Ectodermal cell (in vitro differentiated cells): Measurements from ENCODE around the gene TPPP2.

ENCODE experiments used
- H3K27ac ChIP-seq: 2 replicates; pipeline ENCODE4 v1.7.0; 2013; ENCODE audit warnings: mild to moderate bottlenecking, low read depth, low read length; ENCODE audit not compliant: insufficient read depth, poor library complexity, severe bottlenecking
- H3K27me3 ChIP-seq: 2 replicates; pipeline ENCODE4 v1.7.0; 2013; ENCODE audit warnings: mild to moderate bottlenecking, low read length; ENCODE audit not compliant: insufficient read depth, control insufficient read depth, poor library complexity, severe bottlenecking
- H3K36me3 ChIP-seq: one replicate; pipeline ENCODE4 v1.7.0; 2013; ENCODE audit warnings: low read length; ENCODE audit not compliant: control insufficient read depth, insufficient read depth
- H3K4me1 ChIP-seq: one replicate; pipeline ENCODE4 v1.7.0; 2013; ENCODE audit warnings: low read length; ENCODE audit not compliant: control insufficient read depth, insufficient read depth
- H3K4me3 ChIP-seq: 2 replicates; pipeline ENCODE4 v1.7.0; 2013; ENCODE audit warnings: low read depth, low read length, control low read depth; ENCODE audit not compliant: insufficient read depth
- H3K9me3 ChIP-seq: 2 replicates; pipeline ENCODE4 v1.7.0; 2013; ENCODE audit warnings: mild to moderate bottlenecking, low read length, moderate library complexity; ENCODE audit not compliant: control insufficient read depth
- WGBS, 2 experiments: methylation state at CpG; one replicate each; pipeline ENCODE4 v1.1.7; 2013; ENCODE audit warnings: missing lambda C conversion rate in 2 of 2; 5-methylcytosine and 5-hydroxymethylcytosine counted together

TPPP2 gene

GRCh38 chr14:21015312-21015711 lies 14.7 kb upstream of the TPPP2 start:
- H3K4me3 ChIP-seq, result no peak overlapping the region
- no peak overlapping the region for H3K27ac ChIP-seq
- H3K4me1 ChIP-seq, result no peaks in the 10 kb centered on the region
- no peaks in the 10 kb centered on the region for H3K9me3 ChIP-seq
- H3K36me3 ChIP-seq, result no peaks in the 10 kb centered on the region
- 79 to 82% methylated on average over 6 of the region's 6 CpGs for WGBS, 2 experiments
- H3K27me3 ChIP-seq, result no peaks in the 10 kb centered on the region

DNA sequence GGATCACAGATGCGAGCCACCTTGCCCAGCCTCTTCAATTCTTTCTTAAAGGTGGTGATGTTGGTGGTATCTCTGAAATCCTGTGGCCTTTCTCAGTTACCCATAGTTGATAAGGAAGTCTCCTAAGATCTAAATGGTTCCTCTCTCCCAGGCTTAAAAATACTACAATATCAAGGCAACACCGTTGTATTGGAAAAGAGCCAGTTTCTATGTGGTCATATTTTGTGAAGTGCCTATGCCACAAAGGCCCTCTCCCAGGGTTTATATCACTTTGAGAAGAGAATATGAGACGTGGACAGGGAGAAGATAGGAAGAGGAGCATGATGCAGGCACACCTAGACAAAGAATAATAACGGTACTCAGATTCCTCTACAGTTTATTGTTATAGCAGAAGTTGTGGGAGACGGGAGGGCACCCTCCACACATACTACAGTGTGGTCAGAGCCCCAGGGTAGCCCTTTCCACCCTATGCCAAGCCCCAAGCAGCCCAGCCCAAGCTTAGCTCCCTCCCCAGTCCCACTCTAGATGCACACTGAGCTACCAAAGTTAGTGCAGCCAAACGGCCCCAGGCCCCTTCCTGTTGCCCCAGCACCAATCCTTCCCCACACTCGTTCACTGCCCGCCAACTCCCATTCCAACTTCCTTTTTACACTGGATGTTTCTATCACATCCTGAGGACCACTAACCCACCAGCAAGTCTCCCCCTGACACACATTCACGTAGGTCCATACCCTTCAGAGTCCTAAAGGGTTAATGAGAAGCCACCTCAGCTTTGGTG lies 13.4 kb upstream of the TPPP2 start:
- 82 to 84% methylated on average over 9 of the region's 9 CpGs for WGBS, 2 experiments
- Histone ChIP-seq H3K36me3 (no peaks in the 10 kb centered on the region), H3K27me3 (peaks cover 3% of the 10 kb centered on the region), H3K27ac (no peak overlapping the region), H3K4me1 (no peaks in the 10 kb centered on the region), H3K4me3 (no peak overlapping the region), H3K9me3 (no peaks in the 10 kb centered on the region)

DNA sequence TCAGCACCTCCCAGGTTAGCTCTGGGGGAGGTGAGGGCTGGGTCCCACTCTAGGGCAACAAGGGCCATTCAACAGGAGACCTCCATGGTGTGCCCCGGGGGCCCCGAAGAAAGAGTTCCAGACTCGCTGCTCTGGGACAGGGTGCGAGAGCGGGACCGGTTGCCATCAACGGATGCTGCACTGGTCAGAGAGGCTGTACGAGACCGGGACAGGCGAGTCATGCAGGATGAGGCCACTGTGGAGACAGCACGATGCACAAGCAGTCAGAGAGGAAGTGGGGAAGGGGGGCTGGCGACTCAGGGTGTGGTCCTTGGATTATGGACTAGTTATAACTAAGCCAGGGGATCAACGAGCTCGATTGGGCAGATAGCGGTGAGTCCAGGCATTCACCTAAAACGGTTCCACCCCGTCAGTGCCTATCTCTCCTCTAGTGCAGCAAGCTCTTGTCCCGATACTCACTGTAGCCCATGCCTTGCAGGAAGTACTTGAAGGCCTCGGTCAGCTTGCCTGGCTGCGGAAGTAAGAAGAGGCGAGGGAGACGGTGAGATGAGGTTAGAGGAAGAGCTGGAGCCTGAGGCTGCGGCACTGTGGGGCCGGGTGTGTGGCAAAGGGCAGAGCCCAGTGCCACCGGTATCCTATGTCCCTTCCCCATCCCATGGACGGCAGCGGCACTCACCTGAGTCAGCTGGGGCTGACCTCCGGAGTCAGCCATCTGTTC lies 12.3 kb upstream of the TPPP2 start:
- peaks cover 14% of the 10 kb centered on the region for H3K27me3 ChIP-seq
- H3K4me1 ChIP-seq, result no peaks in the 10 kb centered on the region
- 88 to 90% methylated on average over 28 of the region's 28 CpGs for WGBS, 2 experiments
- H3K36me3 ChIP-seq, result no peaks in the 10 kb centered on the region
- H3K4me3 ChIP-seq, result no peak overlapping the region
- H3K27ac ChIP-seq, result no peak overlapping the region
- no peaks in the 10 kb centered on the region for H3K9me3 ChIP-seq

DNA sequence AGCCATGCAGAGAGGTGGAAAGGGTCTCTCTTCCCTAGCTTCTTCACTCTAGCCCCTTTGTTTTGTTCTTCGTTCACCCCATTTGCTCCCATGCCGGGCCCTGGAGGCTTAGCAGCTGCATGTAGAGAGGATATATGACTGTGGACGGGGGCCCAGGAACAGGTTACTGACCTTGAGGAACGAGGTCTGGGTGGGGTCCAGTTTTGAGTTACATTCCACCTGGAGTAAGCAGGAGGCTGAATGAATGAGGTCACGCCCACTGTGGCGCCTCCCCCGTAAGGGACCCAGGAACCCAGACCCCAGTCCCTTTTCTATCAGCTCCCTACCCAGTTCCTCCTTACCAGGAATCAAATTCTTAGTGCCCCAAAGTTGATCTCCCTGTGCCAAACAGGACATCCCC lies 11.7 kb upstream of the TPPP2 start:
- Histone ChIP-seq H3K9me3 (no peaks in the 10 kb centered on the region), H3K36me3 (no peaks in the 10 kb centered on the region), H3K27me3 (peaks cover 20% of the 10 kb centered on the region), H3K4me3 (no peak overlapping the region), H3K27ac (no peak overlapping the region), H3K4me1 (no peaks in the 10 kb centered on the region)
- WGBS, 2 experiments, result 85 to 89% methylated on average over 7 of the region's 7 CpGs

GRCh38 chr14:21018781-21019180 lies 11.2 kb upstream of the TPPP2 start:
- WGBS, 2 experiments, result 96 to 100% methylated on average over 3 of the region's 3 CpGs
- H3K36me3 ChIP-seq, result no peaks in the 10 kb centered on the region
- no peak overlapping the region for H3K27ac ChIP-seq
- no peaks in the 10 kb centered on the region for H3K9me3 ChIP-seq
- no peaks in the 10 kb centered on the region for H3K4me1 ChIP-seq
- peaks cover 25% of the 10 kb centered on the region for H3K27me3 ChIP-seq
- H3K4me3 ChIP-seq, result no peak overlapping the region

GRCh38 chr14:21019366-21019765 lies 10.7 kb upstream of the TPPP2 start:
- peaks cover 2% of the 10 kb centered on the region for H3K4me1 ChIP-seq
- no peaks in the 10 kb centered on the region for H3K36me3 ChIP-seq
- WGBS, 2 experiments, result 75 to 85% methylated on average over 1 of the region's 1 CpG
- H3K4me3 ChIP-seq, result no peak overlapping the region
- no peak overlapping the region for H3K27ac ChIP-seq
- peaks cover 31% of the 10 kb centered on the region for H3K27me3 ChIP-seq
- H3K9me3 ChIP-seq, result no peaks in the 10 kb centered on the region

DNA sequence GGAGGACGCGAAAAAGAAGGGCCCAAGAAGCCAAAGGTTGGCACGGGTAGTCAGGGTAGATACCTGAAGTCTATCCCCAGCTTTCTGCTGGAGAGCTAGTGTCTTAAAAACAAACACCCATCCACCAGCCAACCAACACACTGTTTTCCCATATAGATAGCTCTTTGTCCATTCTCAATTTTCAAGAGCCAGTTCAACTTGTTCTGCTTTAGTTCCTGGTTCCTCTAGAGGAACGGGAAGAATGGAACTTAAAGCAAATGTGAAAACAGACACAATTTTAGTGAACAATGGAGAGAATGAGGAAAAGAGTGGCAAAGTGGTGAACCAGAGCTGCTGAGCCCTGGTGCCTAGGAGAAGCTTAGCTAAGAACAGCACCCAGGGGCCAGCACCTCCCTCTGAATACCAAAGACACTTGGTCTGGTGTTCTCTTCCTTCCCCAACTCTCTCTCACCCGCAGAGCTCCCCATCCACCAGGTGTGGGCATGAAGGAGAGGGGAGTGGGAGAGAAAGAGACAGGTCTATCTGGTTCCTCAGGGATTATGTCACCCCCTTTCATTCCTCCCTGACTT lies 9.0 kb upstream of the TPPP2 start:
- 94 to 95% methylated on average over 4 to 5 of the region's 5 CpGs for WGBS, 2 experiments
- peaks cover 48% of the 10 kb centered on the region for H3K27me3 ChIP-seq
- H3K4me1 ChIP-seq, result peaks cover 7% of the 10 kb centered on the region
- no peaks in the 10 kb centered on the region for H3K36me3 ChIP-seq
- H3K4me3 ChIP-seq, result no peak overlapping the region
- H3K27ac ChIP-seq, result no peak overlapping the region
- no peaks in the 10 kb centered on the region for H3K9me3 ChIP-seq

DNA sequence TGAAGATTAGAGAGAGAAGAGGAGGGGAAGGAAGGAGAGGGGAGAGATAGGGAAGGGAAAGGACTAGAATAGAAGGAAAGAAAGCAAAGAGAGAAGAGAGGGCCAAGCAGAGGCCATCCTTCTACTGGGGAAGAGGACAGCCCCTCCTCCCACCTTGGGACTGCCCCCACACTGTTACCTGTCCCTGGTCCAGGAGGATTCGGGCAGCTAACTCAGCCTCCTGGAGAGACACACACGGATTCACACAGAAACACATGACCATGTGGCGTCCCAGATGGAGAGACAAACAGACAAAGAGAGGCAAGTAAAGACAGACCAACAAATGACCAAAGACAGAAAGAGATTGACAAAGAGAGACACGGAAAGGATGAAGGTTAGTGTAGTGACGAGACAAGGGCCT lies 7.3 kb upstream of the TPPP2 start:
- Histone ChIP-seq H3K4me1 (peaks cover 16% of the 10 kb centered on the region), H3K27ac (no peak overlapping the region), H3K4me3 (no peak overlapping the region), H3K9me3 (no peaks in the 10 kb centered on the region), H3K27me3 (peaks cover 58% of the 10 kb centered on the region), H3K36me3 (no peaks in the 10 kb centered on the region)
- 84 to 85% methylated on average over 5 of the region's 5 CpGs for WGBS, 2 experiments

- WGBS, 2 experiments, result 88 to 90% methylated on average over 7 of the region's 7 CpGs
- Histone ChIP-seq H3K9me3 (no peaks in the 10 kb centered on the region), H3K36me3 (no peaks in the 10 kb centered on the region), H3K27ac (no peak overlapping the region), H3K27me3 (peaks cover 58% of the 10 kb centered on the region), H3K4me1 (peaks cover 16% of the 10 kb centered on the region), H3K4me3 (no peak overlapping the region)
Measured at GRCh38 chr14:21023174-21023573, 6.8 kb upstream of the TPPP2 start.

DNA sequence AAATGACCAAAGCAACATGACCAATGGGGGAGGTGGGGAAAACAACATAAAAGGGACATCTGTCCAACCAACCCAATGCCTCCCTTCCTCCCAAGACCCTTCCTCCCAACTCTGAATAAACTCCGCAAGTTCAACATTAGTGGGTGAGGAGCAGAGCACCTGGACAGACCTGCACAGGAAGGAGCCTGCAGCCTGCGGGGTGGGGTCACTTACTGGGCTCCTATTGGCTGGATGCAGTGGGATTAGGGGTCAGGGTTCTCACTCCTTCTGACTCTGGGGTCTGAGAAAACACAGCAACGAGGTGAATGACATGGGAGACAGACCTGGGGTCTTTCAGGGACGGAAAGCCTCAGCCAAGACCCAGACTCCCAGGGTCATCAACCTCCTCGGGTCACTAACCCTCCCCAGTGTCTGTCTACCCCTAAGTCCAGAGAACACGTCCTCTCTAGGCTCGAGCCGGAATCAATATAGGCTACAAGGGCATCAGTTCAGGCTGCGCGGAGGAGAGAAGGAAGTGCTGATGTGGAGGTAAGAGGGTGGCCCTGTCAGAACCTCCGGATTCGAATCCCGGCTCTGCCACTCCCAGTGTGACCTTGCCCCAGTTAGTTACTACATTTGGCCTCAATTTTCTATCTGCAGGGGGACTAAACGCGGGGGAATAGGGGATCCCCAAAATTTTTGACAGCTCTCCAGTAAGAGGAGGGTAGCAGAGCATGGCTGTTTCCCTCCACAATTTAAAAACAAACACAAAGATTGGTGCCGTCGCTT lies 6.0 kb upstream of the TPPP2 start:
- Histone ChIP-seq H3K4me3 (peak overlapping the region; percentile 46), H3K36me3 (no peaks in the 10 kb centered on the region)
- WGBS, 2 experiments, result 32 to 36% methylated on average over 17 of the region's 17 CpGs

More for the DNA sequence above, 6.0 kb upstream of the TPPP2 start:
- Histone ChIP-seq H3K4me1 (peaks cover 16% of the 10 kb centered on the region), H3K27ac (no peak overlapping the region), H3K9me3 (no peaks in the 10 kb centered on the region), H3K27me3 (peaks cover 58% of the 10 kb centered on the region)
